ENCODE data around the gene KIF1A.

DNA sequence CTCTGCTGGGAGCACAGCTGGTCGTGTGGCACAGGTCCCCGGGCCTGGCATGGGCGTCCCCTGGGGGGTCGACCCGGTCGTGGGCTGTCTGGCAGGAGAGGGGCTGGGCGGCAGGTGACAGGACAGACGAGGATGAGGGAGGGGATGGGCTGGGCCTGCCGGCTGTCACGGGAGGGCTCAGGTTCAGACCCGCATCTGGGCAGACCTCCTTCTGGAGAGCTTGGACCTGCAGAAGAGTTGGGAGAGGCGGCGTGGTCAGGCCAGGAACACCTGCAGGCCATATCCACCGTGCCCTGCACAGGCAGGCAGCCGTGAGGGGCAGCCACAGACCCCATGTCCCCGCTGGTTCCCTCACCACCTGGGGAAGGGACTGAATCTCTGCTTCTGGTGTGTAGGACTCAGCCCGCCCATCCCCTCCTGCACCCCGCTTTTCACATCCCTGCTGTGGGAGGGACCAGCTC lies 102.8 kb downstream of the KIF1A start:
- TF ChIP-seq EZH2 (IDR thresholded peaks at IDR 0.05; ENCODE audit: borderline replicate concordance, low read depth, low read length, severe bottlenecking), result no peak
- no peak for TF ChIP-seq POLR2A (IDR thresholded peaks at IDR 0.05; ENCODE audit: low read depth, low read length)
- TF ChIP-seq, protein P1, sequence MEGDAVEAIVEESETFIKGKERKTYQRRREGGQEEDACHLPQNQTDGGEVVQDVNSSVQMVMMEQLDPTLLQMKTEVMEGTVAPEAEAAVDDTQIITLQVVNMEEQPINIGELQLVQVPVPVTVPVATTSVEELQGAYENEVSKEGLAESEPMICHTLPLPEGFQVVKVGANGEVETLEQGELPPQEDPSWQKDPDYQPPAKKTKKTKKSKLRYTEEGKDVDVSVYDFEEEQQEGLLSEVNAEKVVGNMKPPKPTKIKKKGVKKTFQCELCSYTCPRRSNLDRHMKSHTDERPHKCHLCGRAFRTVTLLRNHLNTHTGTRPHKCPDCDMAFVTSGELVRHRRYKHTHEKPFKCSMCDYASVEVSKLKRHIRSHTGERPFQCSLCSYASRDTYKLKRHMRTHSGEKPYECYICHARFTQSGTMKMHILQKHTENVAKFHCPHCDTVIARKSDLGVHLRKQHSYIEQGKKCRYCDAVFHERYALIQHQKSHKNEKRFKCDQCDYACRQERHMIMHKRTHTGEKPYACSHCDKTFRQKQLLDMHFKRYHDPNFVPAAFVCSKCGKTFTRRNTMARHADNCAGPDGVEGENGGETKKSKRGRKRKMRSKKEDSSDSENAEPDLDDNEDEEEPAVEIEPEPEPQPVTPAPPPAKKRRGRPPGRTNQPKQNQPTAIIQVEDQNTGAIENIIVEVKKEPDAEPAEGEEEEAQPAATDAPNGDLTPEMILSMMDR (IDR thresholded peaks at IDR 0.05; ENCODE audit: extremely low read depth in 1 of 2, insufficient read depth in 1 of 2, low read depth in 1 of 2, low read length in 2 of 2), result no peak
- no peak for TF ChIP-seq JUN (IDR thresholded peaks at IDR 0.05; ENCODE audit: borderline replicate concordance, insufficient read depth, insufficient read length, low read depth)

Data from endothelial cell of umbilical vein (primary cell).